GM12878 (cell line): ENCODE measurements around the gene CCDC12.

Experiments
- GABPA ChIP-seq: IDR thresholded peaks from 2 replicates; pipeline ENCODE4 v1.6.1; 2014; ENCODE audit warnings: antibody characterized with exemption, low read depth, mild to moderate bottlenecking, inconsistent platforms
- SIN3A ChIP-seq: IDR thresholded peaks from 2 replicates; pipeline ENCODE4 v1.6.1; 2012; ENCODE audit warnings: low read depth, low read length, improper control_type of control experiment
- ZNF274 ChIP-seq: IDR thresholded peaks from one replicate; pipeline ENCODE4 v1.8.0; 2011; ENCODE audit not compliant: insufficient read length, insufficient read depth

- TF ChIP-seq GABPA: no peak
- TF ChIP-seq ZNF274: no peak
- no peak for TF ChIP-seq SIN3A
These were observed 23.1 kb upstream of the CCDC12 start for GRCh38 chr3:46999516-47000197.
